Fibroblast of villous mesenchyme (primary cell): Measurements from ENCODE around the gene GALNS. TPM values are rescaled to one million over a fixed set of nuclear protein-coding genes. Genes with fewer than 3 reads are reported as not detected.
"Not testable (repeated sequence)": the region's sequence is repeated elsewhere in the genome, so short reads cannot be mapped to it uniquely, and the experiment has no call there.

Source experiments
- DNase-seq: peaks from one replicate; pipeline ENCODE4 v3.0.0-alpha.2; 2010; ENCODE audit warnings: low read depth
- H3K4me3 ChIP-seq: 2 replicates; pipeline ENCODE4 v1.5.1; 2011; ENCODE audit warnings: low read depth, mild to moderate bottlenecking, low read length
- CTCF ChIP-seq: IDR thresholded peaks from 2 replicates; pipeline ENCODE4 v1.5.1; 2012; ENCODE audit warnings: low read depth, mild to moderate bottlenecking, low read length; ENCODE audit not compliant: insufficient read depth
- total RNA-seq: library from RNA; depleted of rRNA; stranded (reverse); fragments of >200 nt; gene quantifications from 2 replicates; pipeline ENCODE4 v1.2.3, GENCODE V29; 2012

Gene GALNS
- total RNA-seq, 1 donor: 26.3 TPM

DNA sequence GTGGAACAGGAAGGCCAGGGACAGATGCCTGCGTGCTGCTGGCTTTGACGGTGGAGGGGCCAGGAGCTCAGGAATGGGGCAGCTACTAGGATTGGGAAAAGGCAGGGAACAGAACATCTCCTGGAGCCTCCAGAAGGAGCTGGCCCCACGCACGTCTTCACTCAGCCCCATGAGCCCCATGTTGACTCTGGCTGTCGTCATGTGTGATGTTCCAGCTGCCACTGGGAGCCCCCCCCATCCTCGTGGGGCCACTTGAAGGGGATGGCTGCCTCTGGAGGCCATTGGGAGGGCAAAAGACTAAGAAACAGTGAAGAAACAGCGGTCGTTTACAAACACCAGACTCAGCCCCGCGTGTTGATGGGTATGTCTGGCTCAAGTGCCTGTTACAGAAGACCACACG, 26.5 kb downstream of the GALNS start:
- H3K4me3 ChIP-seq: no peak overlapping the region
- DNase-seq: peak; percentile 75
- no peak for TF ChIP-seq CTCF

GRCh38 chr16:88828711-88829110, 28.0 kb downstream of the GALNS start:
- DNase-seq: no peak
- TF ChIP-seq CTCF: no peak
- no peak overlapping the region for H3K4me3 ChIP-seq

DNA sequence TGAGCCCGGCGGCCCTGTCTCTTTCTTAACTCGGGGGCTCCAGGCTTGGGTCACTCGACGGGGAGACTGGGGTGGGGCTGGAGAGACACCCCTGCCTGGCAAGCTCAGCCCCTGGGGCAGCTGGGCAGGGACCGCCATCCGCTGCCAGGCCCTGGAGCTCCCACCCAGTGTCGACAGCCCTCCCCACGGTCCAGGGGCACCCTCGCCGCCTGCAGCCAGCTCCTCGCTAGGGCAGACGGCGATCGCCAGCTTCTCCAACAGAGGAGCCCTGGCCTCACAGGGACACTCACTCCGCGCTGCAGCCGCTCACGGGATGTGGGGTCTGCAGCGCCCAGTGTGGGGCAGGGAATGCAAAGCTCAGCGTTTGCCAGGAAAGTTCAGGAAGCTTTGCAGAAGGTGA, 29.0 kb downstream of the GALNS start:
- no peak for DNase-seq
- no peak for TF ChIP-seq CTCF
- no peak overlapping the region for H3K4me3 ChIP-seq

DNA sequence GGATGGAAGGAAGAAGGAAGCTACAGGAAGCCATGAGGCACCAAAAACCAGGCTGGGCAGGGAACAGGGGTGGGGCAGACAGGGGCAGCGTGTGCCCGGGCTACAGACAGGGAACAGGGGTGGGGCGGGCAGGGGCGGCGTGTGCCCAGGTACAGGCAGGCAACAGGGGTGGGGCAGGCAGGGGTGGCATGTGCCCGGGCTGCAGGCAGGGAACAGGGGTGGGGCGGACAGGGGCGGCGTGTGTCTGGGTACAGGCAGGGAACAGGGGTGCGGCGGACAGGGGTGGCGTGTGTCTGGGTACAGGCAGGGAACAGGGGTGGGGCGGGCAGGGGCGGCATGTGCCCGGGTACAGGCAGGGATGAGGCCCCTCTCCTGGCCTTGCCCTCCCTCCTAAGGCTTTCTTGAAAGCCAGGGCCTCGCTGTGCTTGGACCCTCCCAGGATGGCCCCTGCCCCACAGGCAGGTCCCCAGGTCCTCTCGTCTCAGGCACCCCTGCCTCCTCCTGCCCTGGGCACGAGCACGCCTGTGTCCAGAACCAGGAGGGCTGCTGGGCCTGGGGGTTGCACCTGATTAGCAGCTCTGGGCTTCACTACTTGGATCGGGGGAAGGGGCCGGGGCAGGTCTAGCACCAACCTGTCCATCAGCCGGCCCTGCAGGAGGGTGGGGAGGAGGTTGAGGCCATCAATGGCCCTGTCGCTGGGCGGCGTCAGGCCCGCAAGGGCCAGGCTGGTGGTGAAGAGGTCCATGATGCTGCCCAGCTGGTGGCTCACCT, 30.5 kb downstream of the GALNS start:
- H3K4me3 ChIP-seq: no peak overlapping the region
- TF ChIP-seq CTCF: no peak
- DNase-seq: no peak

GRCh38 chr16:88825146-88825545, 31.6 kb downstream of the GALNS start:
- DNase-seq: no peak
- no peak overlapping the region for H3K4me3 ChIP-seq
- no peak for TF ChIP-seq CTCF

DNA sequence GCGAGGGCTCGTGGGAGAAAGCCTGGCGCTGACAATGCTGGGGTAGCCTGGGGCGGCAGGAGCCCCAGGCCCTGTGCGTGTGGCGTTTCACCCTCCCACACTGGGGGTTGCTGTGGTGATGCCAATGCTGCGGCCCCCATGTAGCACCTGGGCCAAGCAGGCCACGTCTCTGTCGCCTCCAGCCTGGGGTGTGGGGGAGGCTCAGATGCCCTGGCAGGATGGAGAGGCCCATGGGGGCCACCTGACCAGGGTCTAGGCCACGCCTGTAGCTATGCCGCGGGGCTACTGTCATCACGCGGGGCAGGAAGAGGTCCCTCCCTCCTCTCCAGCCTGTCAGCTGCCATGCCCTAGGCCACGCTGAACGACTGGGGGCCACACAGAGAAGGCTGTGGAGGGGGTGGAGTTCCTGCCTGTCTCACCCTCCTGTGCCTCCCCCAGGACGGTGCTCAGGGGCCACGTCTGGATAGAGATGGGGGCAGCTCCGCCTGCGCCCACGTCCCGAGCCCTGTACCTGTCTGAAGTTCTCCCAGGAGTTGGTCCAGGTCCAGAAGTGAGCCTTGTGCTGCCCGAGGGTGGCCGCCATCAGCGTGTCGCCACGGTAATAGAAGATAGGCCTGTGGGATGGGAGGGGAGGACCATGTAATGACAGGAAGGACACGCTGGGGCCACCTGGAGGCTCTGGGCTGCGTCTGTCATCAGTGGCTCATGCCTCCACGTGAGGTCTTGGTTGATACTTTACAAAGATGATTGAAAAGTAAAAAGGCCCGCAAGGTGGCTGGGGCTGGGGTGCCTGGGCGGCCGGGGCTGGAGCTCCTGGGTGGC, 32.3 kb downstream of the GALNS start:
- DNase-seq: no peak
- H3K4me3 ChIP-seq: no peak overlapping the region
- TF ChIP-seq CTCF: no peak

DNA sequence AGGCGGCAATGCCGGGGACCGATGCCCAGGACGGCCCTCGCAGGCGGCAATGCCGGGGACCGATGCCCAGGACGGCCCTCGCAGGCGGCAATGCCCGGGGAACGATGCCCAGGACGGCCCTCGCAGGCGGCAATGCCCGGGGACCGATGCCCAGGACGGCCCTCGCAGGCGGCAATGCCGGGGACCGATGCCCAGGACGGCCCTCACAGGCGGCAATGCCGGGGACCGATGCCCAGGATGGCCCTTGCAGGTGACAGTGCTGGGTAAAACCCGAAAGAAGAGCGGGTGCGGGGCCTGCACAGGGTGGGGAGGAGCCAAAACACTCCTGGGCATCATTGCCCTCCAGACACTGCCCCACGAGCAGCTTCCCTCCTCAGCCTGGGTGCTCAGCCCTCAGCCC, 33.1 kb downstream of the GALNS start:
- not testable (repeated sequence) for H3K4me3 ChIP-seq, DNase-seq
